ENCODE data around the gene PRICKLE1.

DNA sequence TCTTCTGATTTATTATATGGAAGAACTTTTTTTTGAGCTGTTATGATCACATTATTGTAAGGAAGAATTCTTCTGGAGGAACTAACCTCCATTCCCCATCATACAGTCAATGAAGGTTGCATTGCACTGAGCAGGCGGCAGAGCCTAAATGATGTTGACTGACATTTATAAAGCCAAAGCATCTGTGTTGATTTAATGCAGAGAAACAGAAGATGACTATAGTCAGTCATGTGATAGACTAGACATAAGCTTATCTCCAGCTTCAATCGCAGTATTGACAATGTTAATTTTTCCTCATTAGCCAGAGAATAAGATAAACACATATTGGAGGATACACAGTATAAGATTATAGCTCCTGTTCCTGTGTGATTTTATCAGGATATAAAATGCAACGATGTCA, 82.0 kb downstream of the PRICKLE1 start:
- TF ChIP-seq, protein P1, sequence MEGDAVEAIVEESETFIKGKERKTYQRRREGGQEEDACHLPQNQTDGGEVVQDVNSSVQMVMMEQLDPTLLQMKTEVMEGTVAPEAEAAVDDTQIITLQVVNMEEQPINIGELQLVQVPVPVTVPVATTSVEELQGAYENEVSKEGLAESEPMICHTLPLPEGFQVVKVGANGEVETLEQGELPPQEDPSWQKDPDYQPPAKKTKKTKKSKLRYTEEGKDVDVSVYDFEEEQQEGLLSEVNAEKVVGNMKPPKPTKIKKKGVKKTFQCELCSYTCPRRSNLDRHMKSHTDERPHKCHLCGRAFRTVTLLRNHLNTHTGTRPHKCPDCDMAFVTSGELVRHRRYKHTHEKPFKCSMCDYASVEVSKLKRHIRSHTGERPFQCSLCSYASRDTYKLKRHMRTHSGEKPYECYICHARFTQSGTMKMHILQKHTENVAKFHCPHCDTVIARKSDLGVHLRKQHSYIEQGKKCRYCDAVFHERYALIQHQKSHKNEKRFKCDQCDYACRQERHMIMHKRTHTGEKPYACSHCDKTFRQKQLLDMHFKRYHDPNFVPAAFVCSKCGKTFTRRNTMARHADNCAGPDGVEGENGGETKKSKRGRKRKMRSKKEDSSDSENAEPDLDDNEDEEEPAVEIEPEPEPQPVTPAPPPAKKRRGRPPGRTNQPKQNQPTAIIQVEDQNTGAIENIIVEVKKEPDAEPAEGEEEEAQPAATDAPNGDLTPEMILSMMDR (IDR thresholded peaks at IDR 0.05; ENCODE audit: poor library complexity, severe bottlenecking), result no peak
- TF ChIP-seq POLR2AphosphoS5 (IDR thresholded peaks at IDR 0.05), result peak; percentile 49
- no peak for TF ChIP-seq TAF1 (IDR thresholded peaks at IDR 0.05; ENCODE audit: low read depth)
